Left lobe of liver (tissue), 2 donors: ENCODE data around the gene TLE3. TPM values are rescaled to one million over a fixed set of nuclear protein-coding genes. Genes with fewer than 3 reads are reported as not detected.

Source experiments
- ATAC-seq: fragments of 200-7000 bp; cut with Tn5 transposase; one replicate; pipeline ENCODE4 v1.9.1; 2020; ENCODE audit warnings: mild to moderate bottlenecking, moderate library complexity
- DNase-seq: peaks from one replicate; pipeline ENCODE4 v3.0.0-alpha.2; 2020; ENCODE audit warnings: low spot score
- total RNA-seq: library from RNA; stranded (reverse); gene quantifications from one replicate; pipeline ENCODE4 v1.2.1, GENCODE V29; 2021
- donor health status: DM: no; HTN: no; CAD: no; lungs with moderate emphysema.
- donor health status: DM: no; HTN: yes; CAD: no.

Gene TLE3
- total RNA-seq, 1 donor from 2014 or later, result 7.0 TPM

- no peak for DNase-seq
- no peak for ATAC-seq
These were observed 31.7 kb downstream of the TLE3 start for GRCh38 chr15:70066004-70066403.

- DNase-seq (peak; percentile 89), ATAC-seq (peak; percentile 91)
These were observed 32.6 kb downstream of the TLE3 start for GRCh38 chr15:70065006-70065722.

- no peak for DNase-seq
- ATAC-seq, result no peak
These were observed 33.3 kb downstream of the TLE3 start for GRCh38 chr15:70064441-70064840.

- ATAC-seq, result no peak
These were observed 33.7 kb downstream of the TLE3 start for GRCh38 chr15:70063980-70064379.

GRCh38 chr15:70063261-70063925 lies 34.3 kb downstream of the TLE3 start:
- no peak for ATAC-seq
- DNase-seq, result no peak

More at GRCh38 chr15:70063980-70064379, 33.7 kb downstream of the TLE3 start:
- no peak for DNase-seq

GRCh38 chr15:70062321-70062956 lies 35.3 kb downstream of the TLE3 start:
- ATAC-seq, result no peak
- peak; percentile 66 for DNase-seq

- no peak for DNase-seq
- ATAC-seq, result no peak
These were observed 35.9 kb downstream of the TLE3 start for GRCh38 chr15:70061696-70062270.

- ATAC-seq (no peak), DNase-seq (no peak)
These were observed 36.8 kb downstream of the TLE3 start for GRCh38 chr15:70060993-70061305.

- DNase-seq (no peak), ATAC-seq (no peak)
These were observed 37.3 kb downstream of the TLE3 start for GRCh38 chr15:70060214-70060992.

GRCh38 chr15:70059476-70060213 lies 38.1 kb downstream of the TLE3 start:
- ATAC-seq (peak; percentile 29), DNase-seq (peak; percentile 41)

GRCh38 chr15:70058642-70059360 lies 38.9 kb downstream of the TLE3 start:
- ATAC-seq (no peak), DNase-seq (no peak)

- ATAC-seq (no peak), DNase-seq (no peak)
These were observed 39.6 kb downstream of the TLE3 start for GRCh38 chr15:70057931-70058641.

- DNase-seq, result no peak
- ATAC-seq, result no peak
These were observed 41.5 kb downstream of the TLE3 start for GRCh38 chr15:70056091-70056680.

- DNase-seq, result no peak
- no peak for ATAC-seq
These were observed 42.1 kb downstream of the TLE3 start for GRCh38 chr15:70055601-70056051.

GRCh38 chr15:70054884-70055387 lies 42.8 kb downstream of the TLE3 start:
- DNase-seq, result no peak
- no peak for ATAC-seq

- ATAC-seq (no peak), DNase-seq (no peak)
These were observed 43.4 kb downstream of the TLE3 start for GRCh38 chr15:70054366-70054765.

- DNase-seq, result no peak
- peak; percentile 30 for ATAC-seq
These were observed 43.9 kb downstream of the TLE3 start for GRCh38 chr15:70053716-70054229.
